ENCODE data around the gene SLC13A1.

GRCh38 chr7:123177442-123177841, 22.3 kb downstream of the SLC13A1 start:
- no peak for TF ChIP-seq CTCF (IDR thresholded peaks at IDR 0.05)
- no peak for TF ChIP-seq ZFX (IDR thresholded peaks at IDR 0.05; ENCODE audit: borderline replicate concordance)
